ENCODE measurements around the gene CTDSP2.

DNA sequence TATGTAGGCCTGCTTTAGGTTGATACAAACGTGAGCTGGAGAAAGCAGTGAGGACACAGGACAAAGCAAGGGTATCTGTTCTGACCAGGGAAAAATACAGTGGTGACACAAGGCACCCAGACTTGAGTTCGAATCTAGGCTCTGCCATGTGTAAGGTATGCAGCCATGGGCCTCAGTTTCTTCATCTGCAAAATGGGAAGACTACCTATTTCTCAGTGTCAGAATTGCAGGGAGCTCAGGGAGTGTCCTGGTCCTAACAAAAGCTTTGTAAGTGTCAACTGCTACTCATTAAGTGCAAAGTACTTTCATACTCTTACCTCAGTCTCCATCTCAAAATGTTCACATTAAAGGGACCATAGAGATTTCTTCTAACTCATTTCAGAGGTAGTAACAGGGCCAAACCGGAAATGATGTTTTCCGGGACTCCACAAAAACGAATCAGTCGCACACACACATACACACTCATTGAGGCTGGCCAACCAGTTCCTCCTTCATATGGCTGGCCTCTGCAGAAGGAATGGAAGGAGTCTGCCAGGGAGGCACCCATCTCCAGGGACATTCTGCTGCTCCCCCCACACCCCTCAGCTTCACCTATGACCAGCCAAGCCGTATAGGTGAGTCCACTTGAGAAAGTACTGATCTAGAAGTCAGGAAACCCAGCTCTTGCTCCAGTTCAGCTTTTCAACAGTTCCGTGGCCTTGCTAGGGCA, 7.8 kb downstream of the CTDSP2 start:
- TF ChIP-seq, protein P1, sequence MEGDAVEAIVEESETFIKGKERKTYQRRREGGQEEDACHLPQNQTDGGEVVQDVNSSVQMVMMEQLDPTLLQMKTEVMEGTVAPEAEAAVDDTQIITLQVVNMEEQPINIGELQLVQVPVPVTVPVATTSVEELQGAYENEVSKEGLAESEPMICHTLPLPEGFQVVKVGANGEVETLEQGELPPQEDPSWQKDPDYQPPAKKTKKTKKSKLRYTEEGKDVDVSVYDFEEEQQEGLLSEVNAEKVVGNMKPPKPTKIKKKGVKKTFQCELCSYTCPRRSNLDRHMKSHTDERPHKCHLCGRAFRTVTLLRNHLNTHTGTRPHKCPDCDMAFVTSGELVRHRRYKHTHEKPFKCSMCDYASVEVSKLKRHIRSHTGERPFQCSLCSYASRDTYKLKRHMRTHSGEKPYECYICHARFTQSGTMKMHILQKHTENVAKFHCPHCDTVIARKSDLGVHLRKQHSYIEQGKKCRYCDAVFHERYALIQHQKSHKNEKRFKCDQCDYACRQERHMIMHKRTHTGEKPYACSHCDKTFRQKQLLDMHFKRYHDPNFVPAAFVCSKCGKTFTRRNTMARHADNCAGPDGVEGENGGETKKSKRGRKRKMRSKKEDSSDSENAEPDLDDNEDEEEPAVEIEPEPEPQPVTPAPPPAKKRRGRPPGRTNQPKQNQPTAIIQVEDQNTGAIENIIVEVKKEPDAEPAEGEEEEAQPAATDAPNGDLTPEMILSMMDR (conservative IDR thresholded peaks at IDR 0.05; ENCODE audit: low read length) = no peak
- no peak for TF ChIP-seq EZH2phosphoT487 (IDR thresholded peaks at IDR 0.05; ENCODE audit: borderline replicate concordance, low read depth, low read length)
